COLO668 (cell line): ENCODE results near the gene CABLES1.
"Not testable (repeated sequence)": the region's sequence is repeated elsewhere in the genome, so short reads cannot be mapped to it uniquely, and the experiment has no call there.

Source experiments
- DNase-seq: peaks from one replicate; lab custom pipeline; 2025; ENCODE audit not compliant: unreplicated experiment; lab: John Stamatoyannopoulos, UW

The CABLES1 gene

GRCh38 chr18:23263551-23264235 is 128.4 kb downstream of the CABLES1 start:
- no peak for DNase-seq

- no peak for DNase-seq
Measured at GRCh38 chr18:23265682-23266399, 130.6 kb downstream of the CABLES1 start.

GRCh38 chr18:23266717-23267446 is 131.6 kb downstream of the CABLES1 start:
- DNase-seq: no peak

GRCh38 chr18:23267447-23267776 is 132.1 kb downstream of the CABLES1 start:
- DNase-seq: no peak

GRCh38 chr18:23268641-23269040 is 133.4 kb downstream of the CABLES1 start:
- DNase-seq: no peak

- not testable (repeated sequence) for DNase-seq
Measured at GRCh38 chr18:23269068-23269467, 133.8 kb downstream of the CABLES1 start.

- DNase-seq: no peak
Measured at GRCh38 chr18:23269928-23270327, 134.6 kb downstream of the CABLES1 start.

- DNase-seq: no peak
Measured at GRCh38 chr18:23270986-23271680, 135.8 kb downstream of the CABLES1 start.

- DNase-seq: no peak
Measured at GRCh38 chr18:23272498-23273232, 137.4 kb downstream of the CABLES1 start.

- no peak for DNase-seq
Measured at GRCh38 chr18:23273443-23273966, 138.2 kb downstream of the CABLES1 start.

GRCh38 chr18:23274638-23275482 is 139.6 kb downstream of the CABLES1 start:
- no peak for DNase-seq

GRCh38 chr18:23276451-23276850 is 141.2 kb downstream of the CABLES1 start:
- no peak for DNase-seq

- DNase-seq: no peak
Measured at GRCh38 chr18:23277399-23277798, 142.1 kb downstream of the CABLES1 start.

GRCh38 chr18:23279931-23280330 is 144.6 kb downstream of the CABLES1 start:
- no peak for DNase-seq

GRCh38 chr18:23280844-23281243 is 145.6 kb downstream of the CABLES1 start:
- DNase-seq: no peak

GRCh38 chr18:23281626-23282436 is 146.5 kb downstream of the CABLES1 start:
- DNase-seq: no peak

- DNase-seq: no peak
Measured at GRCh38 chr18:23282437-23282781, 147.1 kb downstream of the CABLES1 start.

GRCh38 chr18:23283916-23284430 is 148.7 kb downstream of the CABLES1 start:
- no peak for DNase-seq

GRCh38 chr18:23284629-23285028 is 149.3 kb downstream of the CABLES1 start:
- no peak for DNase-seq
